Measurements from ENCODE around the gene CMTR1.

DNA sequence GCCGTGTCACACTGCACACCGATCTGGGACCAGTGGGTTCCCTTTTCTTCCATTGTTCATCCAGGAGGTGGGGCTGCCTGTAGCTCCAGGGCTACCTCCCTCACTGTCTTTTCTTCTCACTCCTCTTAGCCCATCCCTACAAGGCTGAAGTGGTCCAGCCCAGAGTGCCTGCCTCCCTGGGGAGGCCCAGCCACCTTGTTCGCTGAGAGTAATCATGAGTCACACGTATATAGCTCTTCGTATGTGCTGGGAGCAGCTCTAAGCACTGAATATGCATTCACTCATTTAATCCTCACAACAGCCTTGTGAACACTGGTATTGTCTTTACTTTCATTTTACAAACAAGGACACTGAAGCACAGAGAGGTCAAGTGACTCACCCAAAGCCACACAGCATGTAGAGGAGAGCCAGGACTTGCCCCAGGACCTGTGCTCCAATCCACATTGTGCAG, 81.3 kb downstream of the CMTR1 start:
- TF ChIP-seq CTCF (conservative IDR thresholded peaks at IDR 0.05 in 1 of 2, IDR thresholded peaks at IDR 0.05 in 1 of 2; ENCODE audit: extremely low read depth in 1 of 2, insufficient read depth in 1 of 2, low read depth in 1 of 2, low read length in 2 of 2), result no peak
- TF ChIP-seq EZH2 (IDR thresholded peaks at IDR 0.05; ENCODE audit: borderline replicate concordance, low read length), result no peak
